ENCODE data around the gene DCST2.

- TF ChIP-seq POLR2A (IDR thresholded peaks at IDR 0.05) (no peak), CTCF (IDR thresholded peaks at IDR 0.05) (no peak)
Observed at GRCh38 chr1:155009742-155010141, 23.8 kb downstream of the DCST2 start.
